Fibroblast of lung (primary cell): ENCODE data around the gene CCL15. TPM values are rescaled to one million over a fixed set of nuclear protein-coding genes. Genes with fewer than 3 reads are reported as not detected.
"Not testable (repeated sequence)": the region's sequence is repeated elsewhere in the genome, so short reads cannot be mapped to it uniquely, and the experiment has no call there.

Experiments used
- DNase-seq, 2 donors: peaks; one replicate each; pipeline versions ENCODE4 v3.0.0 to v3.0.0-alpha.2; 2010; ENCODE audit warnings: low read depth in 2 of 2
- H2AFZ ChIP-seq: 2 replicates; pipeline ENCODE4 v1.5.1; 2012; ENCODE audit warnings: low read length, control low read depth, inconsistent platforms
- H3K27ac ChIP-seq: 2 replicates; pipeline ENCODE4 v1.5.1; 2011; ENCODE audit warnings: low read length, control low read depth; ENCODE audit not compliant: insufficient read depth
- H3K27me3 ChIP-seq: 2 replicates; pipeline ENCODE4 v1.5.1; 2011; ENCODE audit warnings: mild to moderate bottlenecking, low read length; ENCODE audit not compliant: control insufficient read depth, insufficient read depth
- H3K36me3 ChIP-seq: 2 replicates; pipeline ENCODE4 v1.5.1; 2011; ENCODE audit warnings: low read length; ENCODE audit not compliant: control insufficient read depth, insufficient read depth
- H3K4me1 ChIP-seq: 2 replicates; pipeline ENCODE4 v1.5.1; 2011; ENCODE audit warnings: low read length; ENCODE audit not compliant: control insufficient read depth, insufficient read depth; ENCODE audit errors: extremely low read depth
- H3K4me2 ChIP-seq: 2 replicates; pipeline ENCODE4 v1.5.1; 2011; ENCODE audit warnings: low read length, control low read depth; ENCODE audit not compliant: insufficient read depth; ENCODE audit errors: extremely low read depth
- H3K4me3 ChIP-seq, 4 experiments: fragments of 200-600 bp in 1 of 4; sonication (generic) in 1 of 4; replicated peaks in 1 of 4; 2 replicates each; pipeline ENCODE4 v1.5.1; 2011 to 2016; ENCODE audit warnings: low read length in 4 of 4, low read depth in 3 of 4, mild to moderate bottlenecking in 3 of 4, control low read depth in 2 of 4, inconsistent platforms in 1 of 4, mixed read lengths in 1 of 4; ENCODE audit not compliant: insufficient read depth in 1 of 4; ENCODE audit errors: control extremely low read depth in 1 of 4
- H3K79me2 ChIP-seq: 2 replicates; pipeline ENCODE4 v1.5.1; 2012; ENCODE audit warnings: mild to moderate bottlenecking, low read length, inconsistent platforms; ENCODE audit not compliant: control insufficient read depth, insufficient read depth
- H3K9ac ChIP-seq: 2 replicates; pipeline ENCODE4 v1.5.1; 2011; ENCODE audit warnings: mild to moderate bottlenecking, low read length, control low read depth; ENCODE audit not compliant: insufficient read depth
- H3K9me3 ChIP-seq: 2 replicates; pipeline ENCODE4 v1.5.1; 2012; ENCODE audit warnings: low read depth, low read length; ENCODE audit not compliant: control insufficient read depth, insufficient read depth
- H4K20me1 ChIP-seq: 2 replicates; pipeline ENCODE4 v1.5.1; 2011; ENCODE audit warnings: low read length; ENCODE audit not compliant: control insufficient read depth, insufficient read depth; ENCODE audit errors: extremely low read depth
- CTCF ChIP-seq, 2 donors: IDR thresholded peaks in 1 of 2; conservative IDR thresholded peaks in 1 of 2; 1 replicate in 1 of 2; 2 replicates in 1 of 2; pipeline ENCODE4 v1.5.1; 2011 to 2012; ENCODE audit warnings: low read length in 2 of 2, control low read depth in 1 of 2, inconsistent platforms in 1 of 2, low read depth in 1 of 2, mild to moderate bottlenecking in 1 of 2
- EZH2 ChIP-seq: IDR thresholded peaks from 2 replicates; pipeline ENCODE4 v1.5.1; 2012; ENCODE audit warnings: low read length, control low read depth, mild to moderate bottlenecking; ENCODE audit errors: missing control alignments
- polyA plus RNA-seq, 2 donors: library from polyadenylated mRNA; depleted of rRNA in 1 of 2; stranded (reverse) in 1 of 2; unstranded in 1 of 2; fragments of >200 nt; gene quantifications; 2 replicates each; pipeline ENCODE4 v1.2.1, GENCODE V29; 2011 to 2012; ENCODE audit warnings: missing spikeins in 1 of 2
- total RNA-seq: library from RNA; depleted of rRNA; stranded (reverse); fragments of >200 nt; gene quantifications from 2 replicates; pipeline ENCODE4 v1.2.1, GENCODE V29; 2014

CCL15 gene
- total and polyA plus RNA-seq, 2 donors (not counting 1 experiment from before 2014, with no cell fraction given) = not detected

DNA sequence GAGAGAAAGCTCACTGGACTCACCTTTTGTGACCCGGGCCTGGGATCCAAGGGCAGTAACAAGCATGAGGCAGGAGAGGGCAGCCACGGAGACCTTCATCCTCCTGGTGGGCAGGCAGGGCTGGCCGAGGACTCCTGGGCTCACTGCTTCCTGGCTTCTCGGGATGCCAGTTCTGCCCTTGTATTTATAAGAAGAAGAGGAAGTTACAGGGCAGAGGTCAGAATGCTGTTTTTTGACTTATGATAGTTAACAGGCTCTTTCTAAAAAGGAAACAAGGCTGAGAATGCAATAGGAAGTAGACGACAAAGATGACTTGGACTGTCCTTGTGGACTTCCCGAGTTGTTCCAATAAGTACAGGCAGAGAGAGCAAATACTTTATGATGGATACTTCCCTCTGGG, 16.4 kb upstream of the CCL15 start, which contains the start of gene CCL23:
Gene CCL23, minus strand, starts transcription at position 174 of the 400 bp plus-strand sequence. Its CDS starts 75 bp downstream, at position 99.
- TF ChIP-seq EZH2 (no peak), CTCF (conservative IDR thresholded peaks at IDR 0.05 in 1 of 2, IDR thresholded peaks at IDR 0.05 in 1 of 2; ENCODE audit: low read depth in 1 of 2, low read length in 2 of 2) (no peak)
- Histone ChIP-seq H3K79me2 (no peaks in the 10 kb centered on the region), H3K9ac (no peak within 1 kb of the TSS), H3K27me3 (no peaks in the 10 kb centered on the region), H4K20me1 (no peaks in the 10 kb centered on the region), H3K27ac (no peak within 1 kb of the TSS), H2AFZ (no peak within 1 kb of the TSS), H3K4me3 (no peak within 1 kb of the TSS), H3K4me2 (no peak within 1 kb of the TSS), H3K4me1 (no peaks in the 10 kb centered on the region), H3K9me3 (no peaks in the 10 kb centered on the region), H3K36me3 (no peaks in the 10 kb centered on the region)
- DNase-seq = no peak

DNA sequence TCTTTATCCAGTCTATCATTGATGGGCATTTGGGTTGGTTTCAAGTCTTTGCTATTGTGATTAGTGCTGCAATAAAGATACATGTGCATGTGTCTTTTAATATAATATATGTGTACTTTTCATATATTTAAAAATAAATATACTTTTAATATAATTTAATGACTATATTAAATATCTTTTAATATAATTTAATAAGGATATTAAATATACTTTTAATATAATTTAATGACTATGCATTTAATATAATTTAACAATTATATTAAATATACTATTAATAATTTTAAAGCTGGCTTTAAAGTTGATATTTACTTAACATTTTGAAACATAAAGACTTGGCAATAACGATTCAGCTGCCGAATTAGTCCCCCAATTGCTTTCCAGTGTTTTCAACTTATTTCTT, 15.2 kb upstream of the CCL15 start:
- TF ChIP-seq CTCF (conservative IDR thresholded peaks at IDR 0.05 in 1 of 2, IDR thresholded peaks at IDR 0.05 in 1 of 2; ENCODE audit: low read depth in 1 of 2, low read length in 2 of 2) = no peak
- no peak for DNase-seq
- Histone ChIP-seq H2AFZ (no peak overlapping the region), H3K27ac (no peak overlapping the region), H3K79me2 (no peaks in the 10 kb centered on the region), H3K4me2 (no peak overlapping the region), H3K9ac (no peak overlapping the region), H3K4me1 (no peaks in the 10 kb centered on the region), H3K27me3 (no peaks in the 10 kb centered on the region), H4K20me1 (no peaks in the 10 kb centered on the region), H3K9me3 (no peaks in the 10 kb centered on the region), H3K36me3 (no peaks in the 10 kb centered on the region), H3K4me3 (no peak overlapping the region)

DNA sequence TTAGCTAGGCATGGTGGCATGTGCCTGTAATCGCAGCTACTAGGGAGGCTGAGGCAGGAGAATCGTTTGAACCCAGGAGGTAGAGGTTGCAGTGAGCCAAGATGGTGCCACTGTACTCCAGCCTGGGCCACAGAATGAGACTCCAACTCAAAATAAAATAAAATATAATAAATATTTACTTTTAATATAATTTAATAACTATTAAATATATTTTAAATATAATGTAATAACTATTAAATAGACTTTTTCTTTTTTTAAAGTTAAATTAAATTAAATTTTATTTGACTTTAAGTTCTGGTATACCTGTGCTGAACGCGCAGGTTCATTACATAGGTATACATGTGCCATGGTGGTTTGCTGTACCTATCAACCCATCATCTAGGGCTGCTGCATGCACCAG, 14.5 kb upstream of the CCL15 start:
- H3K27ac ChIP-seq, H3K9ac ChIP-seq, H2AFZ ChIP-seq, H3K27me3 ChIP-seq, DNase-seq, H3K4me1 ChIP-seq, H3K79me2 ChIP-seq, H3K9me3 ChIP-seq, H3K4me3 ChIP-seq, H4K20me1 ChIP-seq, H3K4me2 ChIP-seq, H3K36me3 ChIP-seq: not testable (repeated sequence)
